K562 (cell line): ENCODE measurements around the gene KPNA1.

Experiments used
- LARP7 ChIP-seq: fragments of 450-650 bp; IDR thresholded peaks from 2 replicates; pipeline ENCODE4 v1.6.1; 2016
- MTA1 ChIP-seq: fragments of 450-650 bp; IDR thresholded peaks from 2 replicates; pipeline ENCODE4 v1.6.1; 2017; ENCODE audit warnings: borderline replicate concordance
- NFRKB ChIP-seq: fragments of 450-650 bp; IDR thresholded peaks from 2 replicates; pipeline ENCODE4 v1.6.1; 2016; ENCODE audit warnings: low read depth
- PKNOX1 ChIP-seq: fragments of 450-650 bp; IDR thresholded peaks from 2 replicates; pipeline ENCODE4 v1.6.1; 2016
- POLR2A ChIP-seq: fragments of 450-650 bp; conservative IDR thresholded peaks from 2 replicates; pipeline ENCODE4 v1.6.1; 2016
- RBM14 ChIP-seq: fragments of 200-400 bp; formaldehyde crosslinking; IDR thresholded peaks from 2 replicates; pipeline ENCODE4 v1.6.1; 2018; ENCODE audit warnings: low read depth, mild to moderate bottlenecking, low read length, moderate library complexity, borderline replicate concordance; ENCODE audit not compliant: insufficient read depth
- REST ChIP-seq, 2 experiments: fragments of 450-650 bp; formaldehyde crosslinking in 1 of 2; IDR thresholded peaks; 2 replicates each; pipeline versions ENCODE4 v1.4.0 to v1.6.1; 2014 to 2020; ENCODE audit warnings: mild to moderate bottlenecking in 2 of 2, borderline replicate concordance in 1 of 2, low read depth in 1 of 2
- SETDB1 ChIP-seq: IDR thresholded peaks from one replicate; pipeline ENCODE4 v1.6.1; 2012; ENCODE audit warnings: low read length, control low read depth, inconsistent platforms
- SOX6 ChIP-seq: fragments of 450-650 bp; IDR thresholded peaks from 2 replicates; pipeline ENCODE4 v1.6.1; 2014; ENCODE audit warnings: mild to moderate bottlenecking
- TFE3 ChIP-seq: fragments of 450-650 bp; formaldehyde crosslinking; IDR thresholded peaks from 2 replicates; pipeline ENCODE4 v1.4.0; 2020; ENCODE audit warnings: mild to moderate bottlenecking, mixed read lengths
- TRIM24 ChIP-seq, 2 experiments: fragments of 450-650 bp; IDR thresholded peaks; 2 replicates each; pipeline ENCODE4 v1.6.1; 2016
- USF2 ChIP-seq: sonication (generic); formaldehyde crosslinking; IDR thresholded peaks from 2 replicates; pipeline ENCODE4 v1.5.0; 2020; ENCODE audit warnings: missing genetic modification reagents
- ZBTB40 ChIP-seq, 2 experiments: fragments of 450-650 bp in 1 of 2; sonication (generic) in 1 of 2; formaldehyde crosslinking in 1 of 2; IDR thresholded peaks; 2 replicates each; pipeline versions ENCODE4 v1.7.1 to v1.9.0; 2016 to 2022; ENCODE audit warnings: inconsistent platforms in 1 of 2, mild to moderate bottlenecking in 1 of 2, missing genetic modification reagents in 1 of 2

GRCh38 chr3:122468896-122469533 lies 45.7 kb downstream of the KPNA1 start:
- no peak for TF ChIP-seq RBM14
- TF ChIP-seq REST (IDR thresholded peaks at IDR 0.05; ENCODE audit: borderline replicate concordance) = no peak
- TF ChIP-seq REST (CRISPR knock-in tag; IDR thresholded peaks at IDR 0.05; ENCODE audit: low read depth) = no peak
- TF ChIP-seq SOX6 = no peak
- no peak for TF ChIP-seq LARP7
- no peak for TF ChIP-seq PKNOX1
- no peak for TF ChIP-seq SETDB1
- no peak for TF ChIP-seq NFRKB
- no peak for TF ChIP-seq USF2
- no peak for TF ChIP-seq TRIM24 (IDR thresholded peaks at IDR 0.05)
- TF ChIP-seq TFE3 (CRISPR knock-in tag) = no peak
- TF ChIP-seq ZBTB40 (IDR thresholded peaks at IDR 0.05) = no peak
- no peak for TF ChIP-seq ZBTB40 (CRISPR knock-in tag; IDR thresholded peaks at IDR 0.05)
- TF ChIP-seq MTA1 = no peak
- no peak for TF ChIP-seq POLR2A
